GM12878 (cell line): Measurements from ENCODE around the gene KLHDC10.

ENCODE experiments used
- BCL11A ChIP-seq: IDR thresholded peaks from 2 replicates; pipeline ENCODE4 v1.6.1; 2011; ENCODE audit warnings: low read depth, low read length
- CHD1 ChIP-seq: IDR thresholded peaks from 2 replicates; pipeline ENCODE4 v1.6.1; 2012; ENCODE audit warnings: low read depth, low read length, improper control_type of control experiment
- CTCF ChIP-seq, 3 experiments: IDR thresholded peaks in 2 of 3; conservative IDR thresholded peaks in 1 of 3; 2 replicates each; pipeline ENCODE4 v1.5.1; 2011; ENCODE audit warnings: low read depth in 3 of 3, low read length in 3 of 3, mild to moderate bottlenecking in 3 of 3, control low read depth in 2 of 3, moderate library complexity in 2 of 3, inconsistent platforms in 1 of 3, mixed read lengths in 1 of 3; ENCODE audit not compliant: control insufficient read depth in 2 of 3, insufficient read depth in 1 of 3; ENCODE audit errors: extremely low read depth in 1 of 3
- EZH2 ChIP-seq: IDR thresholded peaks from 2 replicates; pipeline ENCODE4 v1.6.1; 2012; ENCODE audit warnings: low read depth, mild to moderate bottlenecking, control low read depth, inconsistent platforms, low read length, borderline replicate concordance; ENCODE audit not compliant: control insufficient read depth
- FOS ChIP-seq: IDR thresholded peaks from 3 replicates; pipeline ENCODE4 v1.6.1; 2011; ENCODE audit warnings: borderline replicate concordance; ENCODE audit not compliant: insufficient read length; ENCODE audit errors: extremely low read depth
- KDM1A ChIP-seq: fragments of 200-600 bp; sonication (generic); IDR thresholded peaks from 2 replicates; pipeline ENCODE4 v1.6.1; 2016; ENCODE audit warnings: borderline replicate concordance
- MYC ChIP-seq: IDR thresholded peaks from 2 replicates; pipeline ENCODE4 v1.6.1; 2011; ENCODE audit warnings: mild to moderate bottlenecking, low read length, moderate library complexity, inconsistent platforms; ENCODE audit not compliant: insufficient read depth, insufficient replicate concordance, insufficient read length, severe bottlenecking
- POLR2A ChIP-seq: IDR thresholded peaks from 2 replicates; pipeline ENCODE4 v1.6.1; 2011; ENCODE audit warnings: low read depth, mild to moderate bottlenecking, low read length
- POLR2AphosphoS5 ChIP-seq: IDR thresholded peaks from 2 replicates; pipeline ENCODE4 v1.6.1; 2011; ENCODE audit warnings: mild to moderate bottlenecking, low read length, inconsistent platforms
- RAD21 ChIP-seq: IDR thresholded peaks from 2 replicates; pipeline ENCODE4 v1.6.1; 2011; ENCODE audit warnings: mild to moderate bottlenecking, low read depth, low read length, moderate library complexity; ENCODE audit not compliant: insufficient read depth
- YBX1 ChIP-seq: fragments of 450-650 bp; IDR thresholded peaks from 2 replicates; pipeline ENCODE4 v1.6.1; 2016; ENCODE audit warnings: antibody characterized with exemption
- TF ChIP-seq, protein P1 (sequence below): fragments of 450-650 bp; IDR thresholded peaks from 2 replicates; pipeline ENCODE4 v1.6.1; 2017; ENCODE audit warnings: antibody characterized with exemption, mild to moderate bottlenecking, moderate library complexity
- TF ChIP-seq, protein P2 (sequence below): fragments of 450-650 bp; IDR thresholded peaks from 2 replicates; pipeline ENCODE4 v1.6.1; 2016; ENCODE audit warnings: mild to moderate bottlenecking

- no peak for TF ChIP-seq EZH2
- TF ChIP-seq CTCF (IDR thresholded peaks at IDR 0.05 in 2 of 3, conservative IDR thresholded peaks at IDR 0.05 in 1 of 3; ENCODE audit: control insufficient read depth in 2 of 3, extremely low read depth in 1 of 3, insufficient read depth in 1 of 3, low read depth in 3 of 3, low read length in 3 of 3), result no peak
- no peak for TF ChIP-seq POLR2A
- TF ChIP-seq, protein P1, sequence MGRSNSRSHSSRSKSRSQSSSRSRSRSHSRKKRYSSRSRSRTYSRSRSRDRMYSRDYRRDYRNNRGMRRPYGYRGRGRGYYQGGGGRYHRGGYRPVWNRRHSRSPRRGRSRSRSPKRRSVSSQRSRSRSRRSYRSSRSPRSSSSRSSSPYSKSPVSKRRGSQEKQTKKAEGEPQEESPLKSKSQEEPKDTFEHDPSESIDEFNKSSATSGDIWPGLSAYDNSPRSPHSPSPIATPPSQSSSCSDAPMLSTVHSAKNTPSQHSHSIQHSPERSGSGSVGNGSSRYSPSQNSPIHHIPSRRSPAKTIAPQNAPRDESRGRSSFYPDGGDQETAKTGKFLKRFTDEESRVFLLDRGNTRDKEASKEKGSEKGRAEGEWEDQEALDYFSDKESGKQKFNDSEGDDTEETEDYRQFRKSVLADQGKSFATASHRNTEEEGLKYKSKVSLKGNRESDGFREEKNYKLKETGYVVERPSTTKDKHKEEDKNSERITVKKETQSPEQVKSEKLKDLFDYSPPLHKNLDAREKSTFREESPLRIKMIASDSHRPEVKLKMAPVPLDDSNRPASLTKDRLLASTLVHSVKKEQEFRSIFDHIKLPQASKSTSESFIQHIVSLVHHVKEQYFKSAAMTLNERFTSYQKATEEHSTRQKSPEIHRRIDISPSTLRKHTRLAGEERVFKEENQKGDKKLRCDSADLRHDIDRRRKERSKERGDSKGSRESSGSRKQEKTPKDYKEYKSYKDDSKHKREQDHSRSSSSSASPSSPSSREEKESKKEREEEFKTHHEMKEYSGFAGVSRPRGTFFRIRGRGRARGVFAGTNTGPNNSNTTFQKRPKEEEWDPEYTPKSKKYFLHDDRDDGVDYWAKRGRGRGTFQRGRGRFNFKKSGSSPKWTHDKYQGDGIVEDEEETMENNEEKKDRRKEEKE, result no peak
- no peak for TF ChIP-seq POLR2AphosphoS5
- no peak for TF ChIP-seq YBX1
- no peak for TF ChIP-seq KDM1A
- TF ChIP-seq CHD1, result no peak
- no peak for TF ChIP-seq BCL11A
- TF ChIP-seq FOS, result no peak
- TF ChIP-seq RAD21, result no peak
- TF ChIP-seq, protein P2, sequence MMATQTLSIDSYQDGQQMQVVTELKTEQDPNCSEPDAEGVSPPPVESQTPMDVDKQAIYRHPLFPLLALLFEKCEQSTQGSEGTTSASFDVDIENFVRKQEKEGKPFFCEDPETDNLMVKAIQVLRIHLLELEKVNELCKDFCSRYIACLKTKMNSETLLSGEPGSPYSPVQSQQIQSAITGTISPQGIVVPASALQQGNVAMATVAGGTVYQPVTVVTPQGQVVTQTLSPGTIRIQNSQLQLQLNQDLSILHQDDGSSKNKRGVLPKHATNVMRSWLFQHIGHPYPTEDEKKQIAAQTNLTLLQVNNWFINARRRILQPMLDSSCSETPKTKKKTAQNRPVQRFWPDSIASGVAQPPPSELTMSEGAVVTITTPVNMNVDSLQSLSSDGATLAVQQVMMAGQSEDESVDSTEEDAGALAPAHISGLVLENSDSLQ, result no peak
- no peak for TF ChIP-seq MYC
Measured at GRCh38 chr7:130070861-130071622, 708 bp downstream of the KLHDC10 start.
